ENCODE results near the gene WFDC5.

- no peak for TF ChIP-seq POLR2AphosphoS5 (IDR thresholded peaks at IDR 0.05; ENCODE audit: insufficient read depth, low read depth, low read length)
- no peak for TF ChIP-seq POLR2A (IDR thresholded peaks at IDR 0.05; ENCODE audit: low read depth, low read length)
- TF ChIP-seq MYC (IDR thresholded peaks at IDR 0.05; ENCODE audit: low read depth, low read length) = no peak
These were observed 406 bp upstream of the WFDC5 start for GRCh38 chr20:45115386-45115774.
